ENCODE results near the gene DTNA. TPM values are rescaled to one million over a fixed set of nuclear protein-coding genes. Genes with fewer than 3 reads are reported as not detected.

The DTNA gene
- total and polyA plus RNA-seq, 2 of the 8 experiments (the other 6 are each of a cell fraction or from before 2014, with no cell fraction given): 30.2 to 32.7 TPM

GRCh38 chr18:34786162-34786741 is 76.2 kb downstream of the DTNA start (continued):
- TF ChIP-seq CHD7 (IDR thresholded peaks at IDR 0.05; ENCODE audit: insufficient replicate concordance, low read length): no peak
- no peak for TF ChIP-seq CEBPB (IDR thresholded peaks at IDR 0.05; ENCODE audit: low read depth, low read length)
- TF ChIP-seq CREB1 (IDR thresholded peaks at IDR 0.05): no peak
- TF ChIP-seq CHD1 (IDR thresholded peaks at IDR 0.05; ENCODE audit: low read depth, low read length): no peak
- TF ChIP-seq POLR2A (IDR thresholded peaks at IDR 0.05; ENCODE audit: control extremely low read depth in 1 of 2, low read depth in 2 of 2, low read length in 2 of 2): no peak
- TF ChIP-seq CHD2 (IDR thresholded peaks at IDR 0.05; ENCODE audit: low read length): no peak
- TF ChIP-seq TEAD4 (IDR thresholded peaks at IDR 0.05; ENCODE audit: low read depth, low read length): no peak
- TF ChIP-seq KDM1A (IDR thresholded peaks at IDR 0.05; ENCODE audit: borderline replicate concordance, low read length): no peak
- TF ChIP-seq JUND (IDR thresholded peaks at IDR 0.05; ENCODE audit: low read length): no peak
- TF ChIP-seq TBP (IDR thresholded peaks at IDR 0.05; ENCODE audit: low read depth, low read length): no peak
- no peak for TF ChIP-seq ZNF274 (IDR thresholded peaks at IDR 0.05; ENCODE audit: borderline replicate concordance, extremely low read depth, low read length)
